Measurements from ENCODE around the gene TBC1D10A.
"Not testable (repeated sequence)": the region's sequence is repeated elsewhere in the genome, so short reads cannot be mapped to it uniquely, and the experiment has no call there.

Gene TBC1D10A

DNA sequence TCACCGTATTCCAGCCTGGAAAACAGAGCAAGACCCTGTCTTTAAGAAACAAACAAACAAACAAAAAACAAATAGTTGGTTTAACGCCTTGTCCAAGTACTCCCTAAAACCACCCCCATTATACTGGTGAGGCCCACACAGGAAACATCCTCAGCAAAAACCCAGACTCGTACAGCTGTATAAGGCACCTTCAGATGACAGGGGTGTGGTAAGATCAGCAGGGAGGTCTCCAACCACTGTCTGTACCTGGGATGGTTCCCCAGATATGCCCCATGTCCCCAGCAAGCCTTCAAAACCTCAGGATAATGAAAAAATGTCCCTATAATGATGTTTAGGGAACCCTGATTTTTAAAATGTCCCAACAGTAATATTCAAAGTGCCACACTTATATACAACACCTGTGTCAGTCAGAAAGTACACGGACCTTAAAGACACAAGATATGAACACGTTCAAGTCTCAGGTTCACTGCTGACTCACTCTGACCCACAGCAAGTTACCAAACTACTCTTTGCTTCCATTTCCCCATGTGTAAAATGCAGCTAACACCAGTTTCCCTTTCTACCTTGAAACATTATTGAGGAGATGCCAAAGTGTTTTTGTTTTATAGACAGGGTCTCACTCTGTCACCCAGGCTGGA lies 20.6 kb upstream of the TBC1D10A start:
- no peak for DNase-seq

GRCh38 chr22:30344447-30345200 lies 17.9 kb upstream of the TBC1D10A start:
- DNase-seq: no peak

DNA sequence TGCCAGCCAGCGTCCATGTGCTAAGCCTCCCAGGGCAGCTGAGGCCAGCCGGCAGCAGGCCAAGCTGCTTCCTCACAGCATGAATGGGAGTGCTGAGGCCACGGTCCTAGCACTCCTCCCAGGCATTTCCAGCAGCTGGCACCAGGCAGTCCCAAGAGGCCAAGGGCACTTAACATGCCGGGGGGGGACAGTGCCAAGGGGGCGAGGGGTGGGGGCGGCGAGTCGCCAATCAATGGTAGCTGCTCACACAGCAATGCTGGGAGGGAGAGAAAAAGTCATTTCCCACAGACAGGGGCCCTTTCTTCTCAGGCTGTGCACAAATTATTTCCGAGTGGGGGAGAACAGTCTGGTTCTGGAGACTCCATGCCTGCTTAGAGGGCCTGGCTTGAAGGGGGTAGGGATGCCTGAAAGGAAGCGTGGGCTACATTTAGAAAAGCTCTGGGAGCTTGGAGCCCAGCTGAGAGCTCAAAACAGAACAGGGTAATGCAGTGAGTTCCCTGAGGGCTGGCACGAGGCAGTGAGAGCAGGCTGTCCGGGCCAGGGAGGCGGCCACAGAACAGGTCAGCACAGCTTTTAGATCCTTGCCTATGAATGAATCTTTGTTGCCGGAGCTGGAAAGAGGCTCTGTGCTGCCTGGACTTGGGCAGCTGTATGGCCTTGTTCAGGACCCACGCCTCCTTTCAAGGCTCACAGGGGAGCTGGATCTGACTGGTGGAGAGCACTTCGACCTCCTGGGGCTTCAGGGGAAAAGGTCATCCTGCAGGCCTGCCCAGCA lies 14.4 kb upstream of the TBC1D10A start:
- DNase-seq: no peak

GRCh38 chr22:30338802-30339201 lies 12.1 kb upstream of the TBC1D10A start:
- no peak for DNase-seq

GRCh38 chr22:30338341-30338740 lies 11.6 kb upstream of the TBC1D10A start:
- DNase-seq: not testable (repeated sequence)

- no peak for DNase-seq
Measured at GRCh38 chr22:30337461-30337778, 10.7 kb upstream of the TBC1D10A start.

- no peak for DNase-seq
Measured at GRCh38 chr22:30336752-30337460, 10.2 kb upstream of the TBC1D10A start.

DNA sequence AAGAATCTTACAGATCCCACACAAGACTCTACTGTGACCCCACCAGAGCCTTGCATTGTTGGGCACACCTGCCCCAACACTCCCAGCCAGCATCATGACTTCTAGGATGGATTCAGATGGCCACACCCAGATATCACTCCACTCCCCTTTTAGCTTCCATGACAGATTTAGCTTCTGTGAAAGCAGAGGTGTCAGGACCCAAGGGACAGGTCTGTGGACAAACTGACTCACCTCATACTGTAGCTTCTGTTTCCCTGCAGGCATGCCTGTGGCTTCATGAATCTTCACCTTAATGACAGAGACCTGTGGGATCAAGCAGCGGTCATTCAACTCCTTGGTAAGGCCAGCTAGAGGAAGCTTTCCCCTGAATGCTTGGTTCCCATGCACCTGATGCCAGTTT lies 8.5 kb upstream of the TBC1D10A start:
- no peak for DNase-seq

DNA sequence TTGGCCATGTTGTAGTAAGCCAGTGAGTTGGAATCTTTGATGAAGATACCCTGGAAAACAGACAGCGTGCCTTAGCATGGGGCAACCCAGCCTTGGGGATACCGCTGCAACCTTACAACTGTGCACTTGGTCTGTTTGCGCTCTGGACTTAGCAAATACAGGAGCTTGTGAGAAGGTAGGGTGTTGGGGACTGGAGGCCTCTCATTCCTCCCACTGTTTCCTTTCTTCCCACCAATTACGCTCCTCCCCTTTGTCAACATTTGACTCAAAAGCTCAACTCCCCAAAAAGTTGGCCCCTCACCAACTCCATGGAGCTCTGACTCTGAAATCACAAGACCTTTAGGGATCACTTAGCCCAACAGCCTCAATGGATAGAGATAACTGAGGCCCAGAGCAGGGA lies 7.9 kb upstream of the TBC1D10A start:
- no peak for DNase-seq

DNA sequence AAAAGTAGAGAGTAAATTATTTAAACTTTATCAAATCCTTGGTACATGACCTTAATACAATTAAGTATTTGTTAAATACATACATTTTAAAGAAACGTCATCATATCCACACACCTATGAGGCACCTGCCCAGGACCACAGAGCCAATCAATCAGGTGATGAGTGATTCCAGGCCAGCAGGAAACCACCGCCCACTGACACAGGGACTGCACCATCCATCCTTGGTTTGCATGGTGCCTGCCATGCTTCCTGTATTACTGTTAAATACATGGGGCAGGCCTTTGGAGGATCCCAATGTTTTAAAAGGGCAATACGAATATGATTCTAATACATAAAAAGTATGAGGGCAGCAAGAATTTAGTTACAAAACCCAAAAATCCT lies 7.0 kb upstream of the TBC1D10A start:
- DNase-seq: no peak

GRCh38 chr22:30332994-30333706 lies 6.4 kb upstream of the TBC1D10A start:
- no peak for DNase-seq

DNA sequence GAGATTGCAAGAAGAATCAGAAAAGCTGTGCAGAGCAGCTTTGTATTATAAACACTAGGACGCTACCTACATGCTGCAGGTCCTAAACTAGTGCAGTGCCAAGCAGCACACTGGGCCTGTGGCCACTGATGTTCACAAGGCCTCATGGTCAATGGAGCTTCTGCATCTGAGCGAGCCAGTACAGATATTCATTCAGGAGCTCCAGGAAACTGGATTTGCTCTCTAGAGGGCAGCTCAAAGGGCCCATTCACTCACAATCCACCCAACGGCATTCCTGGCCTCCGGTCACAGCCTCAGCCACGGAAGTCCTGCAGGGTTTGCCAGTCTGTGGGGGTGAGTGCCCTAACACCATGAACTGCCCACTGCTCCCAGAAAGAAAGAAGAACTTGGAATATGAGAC lies 5.8 kb upstream of the TBC1D10A start:
- no peak for DNase-seq

DNA sequence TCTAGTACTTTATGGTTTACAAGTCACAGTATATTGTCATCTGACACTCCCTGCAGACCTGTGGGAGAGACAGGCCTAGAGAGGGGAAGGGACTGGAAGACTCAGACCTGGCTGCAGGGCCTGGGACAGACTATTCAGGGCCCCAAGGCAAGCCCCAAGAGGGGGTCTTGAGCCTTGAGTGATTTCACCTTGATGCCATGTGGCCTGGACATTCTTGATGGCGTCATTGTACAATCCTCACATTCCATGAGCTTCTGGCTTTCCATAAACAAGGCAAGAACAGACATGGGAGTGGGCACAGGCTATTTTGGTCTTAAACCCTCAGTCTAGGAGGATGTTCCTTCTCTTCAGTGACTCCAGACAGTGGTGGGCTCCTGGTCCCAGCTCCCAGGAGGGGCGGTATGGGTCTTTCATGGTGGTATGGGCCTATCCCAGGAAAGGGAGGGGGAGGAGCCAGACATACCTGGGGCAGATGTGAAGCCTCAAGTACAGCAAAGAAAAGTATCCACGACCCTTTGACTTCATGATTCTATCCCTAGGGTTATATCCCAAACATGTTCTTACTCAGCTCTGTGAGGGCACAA lies 1.8 kb upstream of the TBC1D10A start:
- no peak for DNase-seq

GRCh38 chr22:30327864-30328345 lies 1.2 kb upstream of the TBC1D10A start:
- DNase-seq: no peak

GRCh38 chr22:30326255-30326705 lies 461 bp downstream of the TBC1D10A start:
- DNase-seq: no peak

- DNase-seq: no peak
Measured at GRCh38 chr22:30325724-30326254, 952 bp downstream of the TBC1D10A start.

- DNase-seq: no peak
Measured at GRCh38 chr22:30325065-30325720, 1.5 kb downstream of the TBC1D10A start.

GRCh38 chr22:30324014-30324730 lies 2.6 kb downstream of the TBC1D10A start:
- no peak for DNase-seq

DNA sequence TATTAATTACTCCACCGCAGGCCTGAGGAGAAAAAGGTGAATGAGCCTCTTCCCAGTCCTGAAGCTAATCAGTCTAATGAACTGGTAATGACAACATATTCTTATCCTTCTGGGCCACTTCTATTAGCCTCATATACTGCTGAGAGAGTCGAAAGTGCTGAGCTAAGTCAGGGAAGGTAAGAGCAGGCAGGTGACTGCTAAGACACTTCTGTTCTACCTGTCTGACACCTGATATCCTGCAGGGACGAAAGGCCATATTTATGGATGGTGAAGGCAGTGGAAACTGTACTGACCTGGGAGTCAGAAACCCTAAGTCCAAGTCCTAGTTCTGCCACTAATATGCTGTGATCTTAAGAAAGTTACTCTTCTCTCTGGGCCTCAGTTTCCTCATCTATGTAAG lies 3.5 kb downstream of the TBC1D10A start:
- no peak for DNase-seq

- DNase-seq: no peak
Measured at GRCh38 chr22:30321461-30321860, 5.3 kb downstream of the TBC1D10A start.

Data from NCI-H2081 treated with DMSO at 0.1 percent for 48 hours (cell line).